ENCODE measurements around the gene PTPN12. TPM values are rescaled to one million over a fixed set of nuclear protein-coding genes. Genes with fewer than 3 reads are reported as not detected.
A peak's percentile ranks its signal among the peaks of the same experiment; 100 is the strongest.

The PTPN12 gene
- total and polyA plus RNA-seq, 4 donors = 52.2 to 92.9 (median 57.1) TPM

DNA sequence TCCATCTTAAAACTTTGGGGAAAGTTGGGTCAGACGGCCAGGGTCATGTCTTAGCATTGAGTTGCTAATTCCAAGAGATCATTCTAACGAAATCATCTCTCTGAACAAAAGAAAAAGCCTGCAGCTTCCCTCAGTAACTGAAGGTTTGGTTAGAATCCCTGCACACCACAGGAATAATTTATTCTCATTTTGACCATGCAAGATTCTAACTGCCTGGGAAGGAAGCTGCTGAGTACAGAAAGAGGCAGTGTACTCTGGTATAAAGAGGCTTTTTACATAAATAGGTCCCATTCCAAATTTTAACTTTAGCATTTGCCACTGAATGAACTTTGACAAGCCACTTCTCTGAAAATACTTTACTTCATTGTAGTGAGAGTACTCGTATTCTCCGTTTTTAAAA is 82.2 kb downstream of the PTPN12 start:
- peak in 4 of 6 donors; percentile 9 to 27 (median 16) for DNase-seq (ENCODE audit: low read depth in 4 of 6, low spot score in 6 of 6)
- H3K36me3 ChIP-seq (ENCODE audit: control insufficient read depth, insufficient read depth, low read length) = peaks cover 17% of the 10 kb centered on the region
- H3K27me3 ChIP-seq (ENCODE audit: control insufficient read depth, insufficient read depth, low read length) = no peaks in the 10 kb centered on the region
- H3K27ac ChIP-seq (ENCODE audit: low read depth, low read length) = peak overlapping the region; percentile 45
- peaks cover 2% of the 10 kb centered on the region for H3K4me1 ChIP-seq (ENCODE audit: control insufficient read depth, insufficient read depth, low read length)
- no peak overlapping the region for H3K4me3 ChIP-seq (ENCODE audit: low read depth, low read length)
- WGBS (ENCODE audit: insufficient coverage) = no CpG with 5 or more reads among the region's 4 CpGs
- H3K9me3 ChIP-seq (ENCODE audit: control insufficient read depth, insufficient read depth, low read length) = no peaks in the 10 kb centered on the region

GRCh38 chr7:77626586-77627308 is 89.7 kb downstream of the PTPN12 start:
- H3K4me3 ChIP-seq (ENCODE audit: low read depth, low read length) = no peak overlapping the region
- H3K27me3 ChIP-seq (ENCODE audit: control insufficient read depth, insufficient read depth, low read length) = no peaks in the 10 kb centered on the region
- no peaks in the 10 kb centered on the region for H3K4me1 ChIP-seq (ENCODE audit: control insufficient read depth, insufficient read depth, low read length)
- WGBS (ENCODE audit: insufficient coverage) = 100% methylated on average over 3 of the region's 6 CpGs
- no peaks in the 10 kb centered on the region for H3K9me3 ChIP-seq (ENCODE audit: control insufficient read depth, insufficient read depth, low read length)
- H3K36me3 ChIP-seq (ENCODE audit: control insufficient read depth, insufficient read depth, low read length) = peaks cover 22% of the 10 kb centered on the region
- DNase-seq (ENCODE audit: low read depth in 4 of 6, low spot score in 6 of 6) = no peak
- H3K27ac ChIP-seq (ENCODE audit: low read depth, low read length) = no peak overlapping the region

GRCh38 chr7:77627309-77627676 is 90.2 kb downstream of the PTPN12 start:
- H3K4me1 ChIP-seq (ENCODE audit: control insufficient read depth, insufficient read depth, low read length) = no peaks in the 10 kb centered on the region
- H3K4me3 ChIP-seq (ENCODE audit: low read depth, low read length) = no peak overlapping the region
- no peak overlapping the region for H3K27ac ChIP-seq (ENCODE audit: low read depth, low read length)
- H3K36me3 ChIP-seq (ENCODE audit: control insufficient read depth, insufficient read depth, low read length) = peaks cover 19% of the 10 kb centered on the region
- H3K27me3 ChIP-seq (ENCODE audit: control insufficient read depth, insufficient read depth, low read length) = no peaks in the 10 kb centered on the region
- no peak for DNase-seq (ENCODE audit: low read depth in 4 of 6, low spot score in 6 of 6)
- H3K9me3 ChIP-seq (ENCODE audit: control insufficient read depth, insufficient read depth, low read length) = no peaks in the 10 kb centered on the region

DNA sequence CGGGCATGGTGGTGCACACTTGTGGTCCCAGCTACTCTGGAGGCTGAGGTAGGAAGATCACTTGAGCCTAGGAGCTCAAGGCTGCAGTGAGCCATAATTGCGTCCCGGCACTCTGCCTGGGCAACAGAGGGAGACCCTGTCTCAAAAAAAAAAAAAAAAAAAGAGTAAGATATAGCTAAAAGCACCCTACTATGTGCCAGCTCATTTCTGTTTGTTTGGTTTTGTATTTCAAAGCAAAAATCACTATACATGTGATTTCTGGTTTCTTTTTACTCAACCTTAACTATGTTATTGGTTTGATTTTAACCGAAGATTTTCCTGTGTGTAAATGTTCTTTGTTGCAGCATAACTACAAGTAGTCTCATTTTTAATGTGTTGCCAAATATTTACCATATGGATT is 92.7 kb downstream of the PTPN12 start:
- Histone ChIP-seq H3K36me3 (ENCODE audit: control insufficient read depth, insufficient read depth, low read length) (peaks cover 27% of the 10 kb centered on the region), H3K4me3 (ENCODE audit: low read depth, low read length) (no peak overlapping the region), H3K27ac (ENCODE audit: low read depth, low read length) (no peak overlapping the region), H3K27me3 (ENCODE audit: control insufficient read depth, insufficient read depth, low read length) (no peaks in the 10 kb centered on the region), H3K9me3 (ENCODE audit: control insufficient read depth, insufficient read depth, low read length) (no peaks in the 10 kb centered on the region), H3K4me1 (ENCODE audit: control insufficient read depth, insufficient read depth, low read length) (no peaks in the 10 kb centered on the region)
- no peak for DNase-seq (ENCODE audit: low read depth in 4 of 6, low spot score in 6 of 6)
- WGBS (ENCODE audit: insufficient coverage) = no CpG with 5 or more reads among the region's 4 CpGs

DNA sequence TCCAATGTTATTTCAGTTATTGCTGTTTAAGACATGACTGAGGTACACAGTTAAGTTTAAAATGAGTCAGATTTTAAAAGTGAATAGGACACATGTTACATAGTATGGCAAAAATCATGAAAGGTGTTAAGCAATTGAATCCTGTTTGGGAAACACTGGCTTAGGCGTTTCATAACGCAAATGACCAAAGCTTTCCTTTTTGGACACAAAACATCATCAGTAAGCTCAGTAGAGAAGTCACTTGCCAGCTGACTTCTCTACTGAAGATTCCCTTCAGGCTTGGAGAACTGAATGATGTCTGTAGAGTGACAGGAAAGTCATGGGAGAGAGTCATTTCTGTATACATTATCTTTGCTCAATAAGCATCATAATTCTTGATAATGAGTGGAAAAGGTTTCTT is 94.7 kb downstream of the PTPN12 start:
- peaks cover 28% of the 10 kb centered on the region for H3K36me3 ChIP-seq (ENCODE audit: control insufficient read depth, insufficient read depth, low read length)
- WGBS (ENCODE audit: insufficient coverage) = 90% methylated on average over 2 of the region's 2 CpGs
- H3K4me1 ChIP-seq (ENCODE audit: control insufficient read depth, insufficient read depth, low read length) = no peaks in the 10 kb centered on the region
- H3K9me3 ChIP-seq (ENCODE audit: control insufficient read depth, insufficient read depth, low read length) = no peaks in the 10 kb centered on the region
- H3K27me3 ChIP-seq (ENCODE audit: control insufficient read depth, insufficient read depth, low read length) = no peaks in the 10 kb centered on the region
- no peak overlapping the region for H3K27ac ChIP-seq (ENCODE audit: low read depth, low read length)
- no peak overlapping the region for H3K4me3 ChIP-seq (ENCODE audit: low read depth, low read length)
- no peak for DNase-seq (ENCODE audit: low read depth in 4 of 6, low spot score in 6 of 6)

DNA sequence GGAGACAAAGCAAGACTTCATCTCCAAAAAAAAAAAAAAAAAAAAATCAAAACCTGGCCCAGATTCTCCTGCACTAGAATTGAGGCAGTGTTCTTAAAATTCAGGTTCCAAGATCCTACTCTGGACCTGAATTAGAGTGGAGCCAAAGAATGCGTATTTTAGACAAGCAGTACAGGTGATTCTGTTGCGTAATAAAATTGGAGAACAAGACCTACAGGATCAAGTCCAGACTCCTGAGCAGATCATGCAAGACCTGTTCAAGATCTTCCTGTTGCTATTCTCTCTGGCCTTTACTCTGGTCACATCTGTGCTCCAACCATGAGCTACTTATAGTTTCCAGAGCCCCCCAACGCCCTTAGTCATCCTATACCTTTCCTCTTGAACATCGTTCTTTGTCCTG is 107.7 kb downstream of the PTPN12 start:
- Histone ChIP-seq H3K4me3 (ENCODE audit: low read depth, low read length) (no peak overlapping the region), H3K4me1 (ENCODE audit: control insufficient read depth, insufficient read depth, low read length) (no peaks in the 10 kb centered on the region), H3K36me3 (ENCODE audit: control insufficient read depth, insufficient read depth, low read length) (peaks cover 33% of the 10 kb centered on the region), H3K27ac (ENCODE audit: low read depth, low read length) (no peak overlapping the region), H3K27me3 (ENCODE audit: control insufficient read depth, insufficient read depth, low read length) (no peaks in the 10 kb centered on the region), H3K9me3 (ENCODE audit: control insufficient read depth, insufficient read depth, low read length) (no peaks in the 10 kb centered on the region)
- WGBS (ENCODE audit: insufficient coverage) = 100% methylated on average over 4 of the region's 4 CpGs
- no peak for DNase-seq (ENCODE audit: low read depth in 4 of 6, low spot score in 6 of 6)

DNA sequence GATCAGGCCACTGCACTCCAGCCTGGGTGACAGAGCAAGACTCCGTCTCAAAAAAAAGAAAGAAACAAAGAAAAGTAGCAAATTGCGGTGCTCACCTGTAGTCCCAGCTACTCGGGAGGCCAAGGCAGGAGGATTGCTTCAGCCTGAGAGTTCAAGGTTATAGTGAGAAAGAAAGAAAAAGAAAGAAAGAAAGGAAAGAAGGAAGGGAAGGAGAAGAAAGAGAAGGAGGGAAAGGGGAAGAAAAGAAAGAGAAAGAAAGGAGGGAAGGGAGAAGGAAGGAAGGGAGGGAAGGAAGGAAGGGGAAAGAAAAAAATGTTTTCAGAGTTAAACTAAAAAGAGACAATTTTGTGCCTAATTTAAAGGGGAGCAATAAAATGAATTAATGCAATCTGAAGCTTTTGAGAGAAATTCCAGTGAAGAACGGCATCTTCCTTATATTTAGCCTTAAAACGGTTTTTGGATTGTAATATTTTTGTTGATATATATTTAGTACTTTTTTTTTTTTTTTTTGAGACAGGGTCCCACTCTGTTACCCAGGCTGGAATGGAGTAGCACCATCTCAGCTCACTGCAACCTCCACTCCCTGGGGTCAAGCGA is 111.7 kb downstream of the PTPN12 start:
- Histone ChIP-seq H3K9me3 (ENCODE audit: control insufficient read depth, insufficient read depth, low read length) (no peaks in the 10 kb centered on the region), H3K27me3 (ENCODE audit: control insufficient read depth, insufficient read depth, low read length) (no peaks in the 10 kb centered on the region), H3K4me3 (ENCODE audit: low read depth, low read length) (no peak overlapping the region), H3K4me1 (ENCODE audit: control insufficient read depth, insufficient read depth, low read length) (no peaks in the 10 kb centered on the region), H3K36me3 (ENCODE audit: control insufficient read depth, insufficient read depth, low read length) (peaks cover 16% of the 10 kb centered on the region), H3K27ac (ENCODE audit: low read depth, low read length) (peak overlapping the region; percentile 57)
- WGBS (ENCODE audit: insufficient coverage) = 93% methylated on average over 4 of the region's 6 CpGs
- DNase-seq (ENCODE audit: low read depth in 4 of 6, low spot score in 6 of 6) = no peak

DNA sequence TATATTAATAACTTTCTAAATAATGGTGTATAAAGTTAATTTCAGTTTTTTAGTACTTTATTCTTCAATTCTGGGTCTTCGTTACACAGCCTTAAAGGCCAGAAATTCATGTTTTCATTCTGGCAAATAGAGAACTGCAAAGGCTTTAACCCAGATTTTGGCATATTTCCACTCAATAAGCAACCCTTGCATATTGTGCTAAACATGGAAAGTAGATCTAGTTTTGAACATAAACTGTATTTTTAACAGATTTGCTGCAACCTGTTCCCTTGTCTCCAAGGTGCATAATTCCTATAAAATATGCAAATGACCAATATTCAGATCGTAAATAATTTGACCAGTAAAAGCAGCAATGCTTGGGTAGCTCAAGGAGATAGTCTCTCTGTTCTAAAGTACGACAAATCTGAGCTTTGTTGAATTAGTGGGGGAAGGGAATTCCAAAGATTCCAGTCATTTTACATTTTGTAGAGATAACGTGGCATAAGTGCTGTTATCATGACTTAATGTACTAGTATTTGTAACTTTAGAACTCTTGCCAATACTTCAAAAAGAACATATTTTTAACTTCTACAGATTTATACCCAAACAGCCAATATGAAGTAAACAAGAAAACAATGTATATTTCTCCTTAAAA is 112.7 kb downstream of the PTPN12 start:
- Histone ChIP-seq H3K9me3 (ENCODE audit: control insufficient read depth, insufficient read depth, low read length) (no peaks in the 10 kb centered on the region), H3K4me3 (ENCODE audit: low read depth, low read length) (no peak overlapping the region), H3K27me3 (ENCODE audit: control insufficient read depth, insufficient read depth, low read length) (no peaks in the 10 kb centered on the region), H3K36me3 (ENCODE audit: control insufficient read depth, insufficient read depth, low read length) (peaks cover 16% of the 10 kb centered on the region), H3K27ac (ENCODE audit: low read depth, low read length) (peak overlapping the region; percentile 57), H3K4me1 (ENCODE audit: control insufficient read depth, insufficient read depth, low read length) (no peaks in the 10 kb centered on the region)
- DNase-seq (ENCODE audit: low read depth in 4 of 6, low spot score in 6 of 6) = no peak
- WGBS (ENCODE audit: insufficient coverage) = 86% methylated on average over 1 of the region's 4 CpGs

GRCh38 chr7:77651575-77652162 is 114.6 kb downstream of the PTPN12 start:
- H3K4me1 ChIP-seq (ENCODE audit: control insufficient read depth, insufficient read depth, low read length) = no peaks in the 10 kb centered on the region
- H3K36me3 ChIP-seq (ENCODE audit: control insufficient read depth, insufficient read depth, low read length) = peaks cover 13% of the 10 kb centered on the region
- DNase-seq (ENCODE audit: low read depth in 4 of 6, low spot score in 6 of 6) = peak in 5 of 6 donors; percentile 17 to 76 (median 26)
- no peaks in the 10 kb centered on the region for H3K9me3 ChIP-seq (ENCODE audit: control insufficient read depth, insufficient read depth, low read length)
- H3K4me3 ChIP-seq (ENCODE audit: low read depth, low read length) = no peak overlapping the region
- H3K27me3 ChIP-seq (ENCODE audit: control insufficient read depth, insufficient read depth, low read length) = no peaks in the 10 kb centered on the region
- no peak overlapping the region for H3K27ac ChIP-seq (ENCODE audit: low read depth, low read length)
- WGBS (ENCODE audit: insufficient coverage) = 0% methylated on average over 1 of the region's 3 CpGs

All from spinal cord (tissue), 10 donors.